Astrocyte (in vitro differentiated cells and primary cell): ENCODE data around the gene SLC35F1. TPM values are rescaled to one million over a fixed set of nuclear protein-coding genes. Genes with fewer than 3 reads are reported as not detected.

Experiments
- DNase-seq: peaks from one replicate; pipeline ENCODE4 v3.0.0-alpha.2; 2010; ENCODE audit warnings: low read depth
- FAIRE-seq: peaks from 2 replicates; lab custom pipeline; 2011; peaks lifted over from hg19 to GRCh38; lab: Jason Lieb, UNC
- H2AFZ ChIP-seq: 2 replicates; pipeline ENCODE4 v1.6.0; 2012; ENCODE audit warnings: low read depth, low read length, inconsistent platforms
- H3K27ac ChIP-seq: 2 replicates; pipeline ENCODE4 v1.5.1; 2011; ENCODE audit warnings: low read depth, low read length, inconsistent platforms
- H3K27me3 ChIP-seq: 2 replicates; pipeline ENCODE4 v1.6.0; 2011; ENCODE audit warnings: low read length, inconsistent platforms; ENCODE audit not compliant: insufficient read depth
- H3K36me3 ChIP-seq: 2 replicates; pipeline ENCODE4 v1.5.1; 2011; ENCODE audit warnings: low read length, inconsistent platforms; ENCODE audit not compliant: insufficient read depth
- H3K4me1 ChIP-seq: 2 replicates; pipeline ENCODE4 v1.5.1; 2011; ENCODE audit warnings: low read length, inconsistent platforms; ENCODE audit not compliant: insufficient read depth
- H3K4me2 ChIP-seq: 2 replicates; pipeline ENCODE4 v1.6.0; 2012; ENCODE audit warnings: low read length, inconsistent platforms
- H3K4me3 ChIP-seq: 2 replicates; pipeline ENCODE4 v1.5.1; 2011; ENCODE audit warnings: low read depth, mild to moderate bottlenecking, low read length, inconsistent platforms; ENCODE audit not compliant: insufficient read depth
- H3K79me2 ChIP-seq: 2 replicates; pipeline ENCODE4 v1.6.0; 2012; ENCODE audit warnings: mild to moderate bottlenecking, low read length, inconsistent platforms; ENCODE audit not compliant: insufficient read depth
- H3K9ac ChIP-seq: 2 replicates; pipeline ENCODE4 v1.6.0; 2012; ENCODE audit warnings: mild to moderate bottlenecking, low read length, inconsistent platforms
- H3K9me3 ChIP-seq: 2 replicates; pipeline ENCODE4 v1.5.1; 2012; ENCODE audit warnings: low read depth, mild to moderate bottlenecking, low read length, inconsistent platforms; ENCODE audit not compliant: insufficient read depth
- H4K20me1 ChIP-seq: 2 replicates; pipeline ENCODE4 v1.6.0; 2012; ENCODE audit warnings: low read length, inconsistent platforms; ENCODE audit not compliant: insufficient read depth
- H3K27ac Mint-ChIP-seq: one replicate; pipeline ENCODE4 v1.8.0; 2021; ENCODE audit warnings: mild to moderate bottlenecking, mixed read lengths; ENCODE audit not compliant: unreplicated experiment
- H3K27me3 Mint-ChIP-seq: one replicate; pipeline ENCODE4 v1.8.0; 2021; ENCODE audit warnings: low read depth, mixed read lengths; ENCODE audit not compliant: unreplicated experiment
- H3K36me3 Mint-ChIP-seq: one replicate; pipeline ENCODE4 v1.8.0; 2021; ENCODE audit warnings: low read depth, mixed read lengths; ENCODE audit not compliant: unreplicated experiment
- H3K4me1 Mint-ChIP-seq: one replicate; pipeline ENCODE4 v1.8.0; 2021; ENCODE audit warnings: low read depth, mixed read lengths; ENCODE audit not compliant: unreplicated experiment
- H3K4me3 Mint-ChIP-seq: one replicate; pipeline ENCODE4 v1.8.0; 2021; ENCODE audit warnings: mild to moderate bottlenecking, moderate library complexity, mixed read lengths; ENCODE audit not compliant: unreplicated experiment
- H3K9me3 Mint-ChIP-seq: one replicate; pipeline ENCODE4 v1.8.0; 2021; ENCODE audit warnings: mild to moderate bottlenecking, mixed read lengths; ENCODE audit not compliant: unreplicated experiment
- CTCF ChIP-seq: IDR thresholded peaks from 2 replicates; pipeline ENCODE4 v1.5.1; 2011; ENCODE audit warnings: low read depth, mild to moderate bottlenecking, inconsistent platforms, low read length, moderate library complexity; ENCODE audit not compliant: insufficient read depth
- EZH2 ChIP-seq: IDR thresholded peaks from 2 replicates; pipeline ENCODE4 v1.6.1; 2012; ENCODE audit warnings: mild to moderate bottlenecking, low read length, inconsistent platforms; ENCODE audit not compliant: insufficient read depth
- total RNA-seq: library from RNA; stranded (reverse); gene quantifications from 2 replicates; pipeline ENCODE4 v1.2.1, GENCODE V29; 2021

The SLC35F1 gene
- total RNA-seq, 1 donor from 2014 or later = 1.0 TPM

GRCh38 chr6:118122161-118122725, 215.2 kb downstream of the SLC35F1 start:
- Mint-ChIP-seq H3K9me3 (no peaks in the 10 kb centered on the region), H3K4me3 (no peak overlapping the region), H3K36me3 (no peaks in the 10 kb centered on the region), H3K4me1 (peaks cover 2% of the 10 kb centered on the region), H3K27me3 (no peaks in the 10 kb centered on the region), H3K27ac (no peak overlapping the region)
- no peaks in the 10 kb centered on the region for H3K27me3 ChIP-seq
- no peaks in the 10 kb centered on the region for H4K20me1 ChIP-seq
- no peaks in the 10 kb centered on the region for H3K4me1 ChIP-seq
- H3K36me3 ChIP-seq = no peaks in the 10 kb centered on the region
- TF ChIP-seq CTCF (no peak), EZH2 (no peak)
- H3K27ac ChIP-seq = no peak overlapping the region
- no peak overlapping the region for H2AFZ ChIP-seq
- peak overlapping the region; percentile 10 for H3K4me2 ChIP-seq
- no peaks in the 10 kb centered on the region for H3K79me2 ChIP-seq
- DNase-seq (no peak), FAIRE-seq (no peak)
- H3K9ac ChIP-seq = no peak overlapping the region
- no peak overlapping the region for H3K4me3 ChIP-seq
- H3K9me3 ChIP-seq = no peaks in the 10 kb centered on the region

GRCh38 chr6:118122801-118123200, 215.7 kb downstream of the SLC35F1 start:
- no peak overlapping the region for H2AFZ ChIP-seq
- H3K4me1 ChIP-seq = no peaks in the 10 kb centered on the region
- peak overlapping the region; percentile 10 for H3K4me2 ChIP-seq
- H3K27me3 ChIP-seq = no peaks in the 10 kb centered on the region
- no peak overlapping the region for H3K27ac Mint-ChIP-seq
- no peaks in the 10 kb centered on the region for H3K9me3 ChIP-seq
- FAIRE-seq (no peak), DNase-seq (no peak)
- no peaks in the 10 kb centered on the region for H3K36me3 ChIP-seq
- peaks cover 2% of the 10 kb centered on the region for H3K4me1 Mint-ChIP-seq
- H3K36me3 Mint-ChIP-seq = no peaks in the 10 kb centered on the region
- no peaks in the 10 kb centered on the region for H4K20me1 ChIP-seq
- H3K79me2 ChIP-seq = no peaks in the 10 kb centered on the region
- no peaks in the 10 kb centered on the region for H3K9me3 Mint-ChIP-seq
- TF ChIP-seq EZH2 = no peak
- no peak for TF ChIP-seq CTCF
- H3K4me3 Mint-ChIP-seq = no peak overlapping the region
- no peak overlapping the region for H3K4me3 ChIP-seq
- no peak overlapping the region for H3K27ac ChIP-seq
- no peak overlapping the region for H3K9ac ChIP-seq
- H3K27me3 Mint-ChIP-seq = no peaks in the 10 kb centered on the region

- DNase-seq = no peak
- Histone ChIP-seq H3K9ac (no peak overlapping the region), H2AFZ (no peak overlapping the region), H3K9me3 (no peaks in the 10 kb centered on the region), H3K36me3 (no peaks in the 10 kb centered on the region), H3K4me3 (no peak overlapping the region), H3K27ac (no peak overlapping the region), H3K79me2 (no peaks in the 10 kb centered on the region), H4K20me1 (no peaks in the 10 kb centered on the region), H3K4me1 (no peaks in the 10 kb centered on the region), H3K4me2 (no peak overlapping the region), H3K27me3 (no peaks in the 10 kb centered on the region)
- no peak for TF ChIP-seq CTCF
- no peak for TF ChIP-seq EZH2
- H3K36me3 Mint-ChIP-seq = no peaks in the 10 kb centered on the region
- H3K27me3 Mint-ChIP-seq = no peaks in the 10 kb centered on the region
- no peak for FAIRE-seq
- H3K4me1 Mint-ChIP-seq = peaks cover 2% of the 10 kb centered on the region
- H3K27ac Mint-ChIP-seq = no peak overlapping the region
- H3K9me3 Mint-ChIP-seq = no peaks in the 10 kb centered on the region
- H3K4me3 Mint-ChIP-seq = no peak overlapping the region
These were observed 216.5 kb downstream of the SLC35F1 start for GRCh38 chr6:118123503-118124037.
